T-cell (primary cell): ENCODE measurements around the gene CTBP2. TPM values are rescaled to one million over a fixed set of nuclear protein-coding genes. Genes with fewer than 3 reads are reported as not detected.

Source experiments
- ATAC-seq, 4 experiments: fragments of 200-7000 bp in 3 of 4; fragments of 150-1000 bp in 1 of 4; cut with Tn5 transposase; replicated peaks in 1 of 4; 1 replicate in 3 of 4; 2 replicates in 1 of 4; pipeline ENCODE4 v1.10.0; 2021; ENCODE audit warnings: moderate library complexity in 3 of 4, mild to moderate bottlenecking in 2 of 4, moderate number of reproducible peaks in 1 of 4
- CTCF ChIA-PET, 2 donors: fragments of 300-600 bp; sonication (Branson Sonifier 250); formaldehyde crosslinking; loops; one replicate each; lab custom pipeline; 2022; ENCODE audit warnings: antibody characterized with exemption in 2 of 2; lab: Charles Lee
- POLR2A ChIA-PET, 2 donors: fragments of 300-600 bp; sonication (Branson Sonifier 250); formaldehyde crosslinking; loops; one replicate each; lab custom pipeline; 2022; ENCODE audit warnings: antibody characterized with exemption in 2 of 2; lab: Charles Lee
- DNase-seq, 35 experiments: peaks; one replicate each; pipeline versions ENCODE4 v3.0.0 to v3.0.0-alpha.2; 2013 to 2023
- H3K27ac ChIP-seq: one replicate; pipeline ENCODE4 v1.5.1; 2013; ENCODE audit warnings: low read length
- H3K27me3 ChIP-seq, 2 experiments: replicated peaks in 1 of 2; 1 replicate in 1 of 2; 2 replicates in 1 of 2; pipeline versions ENCODE4 v1.6.1 to v1.7.0; 2013; ENCODE audit warnings: low read length in 1 of 2, mixed read lengths in 1 of 2; ENCODE audit not compliant: control insufficient read depth in 2 of 2, insufficient read depth in 2 of 2; ENCODE audit errors: extremely low read depth in 1 of 2
- H3K36me3 ChIP-seq, 2 donors: 1 replicate in 1 of 2; 2 replicates in 1 of 2; pipeline versions ENCODE4 v1.6.1 to v1.7.0; 2013; ENCODE audit warnings: low read length in 1 of 2; ENCODE audit not compliant: control insufficient read depth in 2 of 2, insufficient read depth in 1 of 2; ENCODE audit errors: extremely low read depth in 1 of 2
- H3K4me1 ChIP-seq, 2 experiments: 1 replicate in 1 of 2; 2 replicates in 1 of 2; pipeline versions ENCODE4 v1.6.1 to v1.7.0; 2013; ENCODE audit warnings: low read length in 2 of 2, mixed read lengths in 1 of 2; ENCODE audit not compliant: insufficient read depth in 2 of 2, control insufficient read depth in 1 of 2; ENCODE audit errors: extremely low read depth in 1 of 2
- H3K4me3 ChIP-seq, 2 donors: 1 replicate in 1 of 2; 2 replicates in 1 of 2; pipeline versions ENCODE4 v1.5.1 to v1.7.0; 2013; ENCODE audit warnings: mild to moderate bottlenecking in 2 of 2, low read length in 1 of 2, moderate library complexity in 1 of 2; ENCODE audit not compliant: control insufficient read depth in 1 of 2; ENCODE audit errors: extremely low read depth in 1 of 2
- H3K9me3 ChIP-seq: 2 replicates; pipeline ENCODE4 v1.7.0; 2013
- H3K27ac Mint-ChIP-seq, 2 donors: one replicate each; pipeline ENCODE4 v1.8.0; 2020 to 2021; ENCODE audit warnings: mild to moderate bottlenecking in 2 of 2, mixed read lengths in 2 of 2
- H3K27me3 Mint-ChIP-seq, 2 donors: one replicate each; pipeline ENCODE4 v1.8.0; 2021 to 2022; ENCODE audit warnings: mixed read lengths in 2 of 2
- H3K36me3 Mint-ChIP-seq: one replicate; pipeline ENCODE4 v1.8.0; 2021; ENCODE audit warnings: mixed read lengths
- H3K4me1 Mint-ChIP-seq, 3 donors: one replicate each; pipeline ENCODE4 v1.8.0; 2020 to 2022; ENCODE audit warnings: mixed read lengths in 3 of 3, mild to moderate bottlenecking in 1 of 3
- H3K4me3 Mint-ChIP-seq, 3 donors: one replicate each; pipeline ENCODE4 v1.8.0; 2020 to 2022; ENCODE audit warnings: mild to moderate bottlenecking in 3 of 3, mixed read lengths in 3 of 3, moderate library complexity in 3 of 3
- H3K9me3 Mint-ChIP-seq, 3 donors: one replicate each; pipeline ENCODE4 v1.8.0; 2020 to 2022; ENCODE audit warnings: mixed read lengths in 3 of 3
- WGBS: methylation state at CpG from one replicate; pipeline ENCODE4 v1.1.5; 2013; ENCODE audit warnings: missing lambda C conversion rate; ENCODE audit not compliant: insufficient coverage; 5-methylcytosine and 5-hydroxymethylcytosine counted together
- total RNA-seq, 35 experiments: library from RNA in 6 of 35; stranded (reverse) in 6 of 35; fragments of 120-200 nt in 1 of 35; gene quantifications; one replicate each; pipeline versions ENCODE4 v1.2.1 to v1.2.4 and lab custom pipeline; 2013 to 2026

Gene CTBP2
- total RNA-seq, 5 donors from 2014 or later (not counting 1 experiment from before 2014, with no cell fraction given): 1.1 to 5.8 (median 3.1) TPM

- H3K4me1 ChIP-seq: peaks cover 0 to 7% of the 10 kb centered on the region in 2 experiments
- H3K36me3 Mint-ChIP-seq: no peaks in the 10 kb centered on the region
- H3K9me3 ChIP-seq: no peaks in the 10 kb centered on the region
- POLR2A ChIA-PET: no interaction called here
- ATAC-seq (no peak), DNase-seq (no peak)
- no peak overlapping the region for H3K4me3 ChIP-seq
- no peak overlapping the region for H3K27ac Mint-ChIP-seq
- no peaks in the 10 kb centered on the region for H3K9me3 Mint-ChIP-seq
- H3K4me1 Mint-ChIP-seq: peaks cover 0 to 7% (median 2%) of the 10 kb centered on the region in 3 donors
- H3K27me3 ChIP-seq: peaks cover 0 to 33% of the 10 kb centered on the region in 2 experiments
- H3K27ac ChIP-seq: no peak overlapping the region
- WGBS: 88% methylated on average over 16 of the region's 21 CpGs
- H3K36me3 ChIP-seq: no peaks in the 10 kb centered on the region
- H3K4me3 Mint-ChIP-seq: no peak overlapping the region
- CTCF ChIA-PET: no interaction called here
- peaks cover 4 to 26% of the 10 kb centered on the region in 2 donors for H3K27me3 Mint-ChIP-seq
Observed at GRCh38 chr10:125056161-125057132, 103.9 kb downstream of the CTBP2 start.

GRCh38 chr10:125055446-125055845, 104.9 kb downstream of the CTBP2 start:
- no peak overlapping the region for H3K4me3 Mint-ChIP-seq
- H3K27me3 Mint-ChIP-seq: peaks cover 4 to 28% of the 10 kb centered on the region in 2 donors
- WGBS: 83% methylated on average over 4 of the region's 5 CpGs
- ATAC-seq: no peak
- no peak for DNase-seq
- CTCF ChIA-PET: no interaction called here
- H3K4me1 Mint-ChIP-seq: peaks cover 0 to 3% (median 0%) of the 10 kb centered on the region in 3 donors
- Histone ChIP-seq H3K4me3 (no peak overlapping the region), H3K27ac (no peak overlapping the region), H3K9me3 (no peaks in the 10 kb centered on the region), H3K4me1 (no peaks in the 10 kb centered on the region), H3K36me3 (no peaks in the 10 kb centered on the region), H3K27me3 (peaks cover 0 to 24% of the 10 kb centered on the region in 2 experiments)
- no peaks in the 10 kb centered on the region for H3K36me3 Mint-ChIP-seq
- no peaks in the 10 kb centered on the region for H3K9me3 Mint-ChIP-seq
- H3K27ac Mint-ChIP-seq: no peak overlapping the region
- POLR2A ChIA-PET: no interaction called here

GRCh38 chr10:125054669-125055268, 105.6 kb downstream of the CTBP2 start:
- peaks cover 0 to 21% of the 10 kb centered on the region in 2 experiments for H3K27me3 ChIP-seq
- CTCF ChIA-PET: no interaction called here
- no peak for DNase-seq
- Mint-ChIP-seq H3K4me1 (peaks cover 0 to 2% (median 0%) of the 10 kb centered on the region in 3 donors), H3K36me3 (no peaks in the 10 kb centered on the region), H3K4me3 (no peak overlapping the region), H3K27ac (no peak overlapping the region), H3K9me3 (no peaks in the 10 kb centered on the region), H3K27me3 (peaks cover 4 to 30% of the 10 kb centered on the region in 2 donors)
- H3K9me3 ChIP-seq: no peaks in the 10 kb centered on the region
- no peaks in the 10 kb centered on the region for H3K4me1 ChIP-seq
- H3K27ac ChIP-seq: no peak overlapping the region
- 91% methylated on average over 8 of the region's 9 CpGs for WGBS
- POLR2A ChIA-PET: no interaction called here
- no peaks in the 10 kb centered on the region for H3K36me3 ChIP-seq
- no peak overlapping the region for H3K4me3 ChIP-seq
- no peak for ATAC-seq

- Histone ChIP-seq H3K4me1 (no peaks in the 10 kb centered on the region), H3K27me3 (peaks cover 0 to 22% of the 10 kb centered on the region in 2 experiments), H3K27ac (no peak overlapping the region), H3K9me3 (no peaks in the 10 kb centered on the region), H3K36me3 (no peaks in the 10 kb centered on the region), H3K4me3 (no peak overlapping the region)
- no peak overlapping the region for H3K27ac Mint-ChIP-seq
- no peaks in the 10 kb centered on the region for H3K36me3 Mint-ChIP-seq
- no peaks in the 10 kb centered on the region for H3K9me3 Mint-ChIP-seq
- ATAC-seq: no peak
- POLR2A ChIA-PET: no interaction called here
- 60% methylated on average over 1 of the region's 3 CpGs for WGBS
- DNase-seq: no peak
- CTCF ChIA-PET: no interaction called here
- peaks cover 0 to 4% (median 2%) of the 10 kb centered on the region in 3 donors for H3K4me1 Mint-ChIP-seq
- H3K27me3 Mint-ChIP-seq: peaks cover 4 to 27% of the 10 kb centered on the region in 2 donors
- no peak overlapping the region for H3K4me3 Mint-ChIP-seq
Observed at GRCh38 chr10:125054216-125054615, 106.1 kb downstream of the CTBP2 start.

GRCh38 chr10:125052146-125052545, 108.2 kb downstream of the CTBP2 start:
- peaks cover 4 to 21% of the 10 kb centered on the region in 2 donors for H3K27me3 Mint-ChIP-seq
- no peaks in the 10 kb centered on the region for H3K36me3 Mint-ChIP-seq
- no peak overlapping the region for H3K27ac ChIP-seq
- ChIA-PET POLR2A (no interaction called here), CTCF (no interaction called here)
- no peak overlapping the region for H3K4me3 Mint-ChIP-seq
- peaks cover 0 to 17% of the 10 kb centered on the region in 2 experiments for H3K27me3 ChIP-seq
- H3K4me1 Mint-ChIP-seq: peaks cover 0 to 6% (median 3%) of the 10 kb centered on the region in 3 donors
- WGBS: 87% methylated on average over 6 of the region's 8 CpGs
- no peak overlapping the region for H3K4me3 ChIP-seq
- H3K9me3 Mint-ChIP-seq: no peaks in the 10 kb centered on the region
- ATAC-seq: no peak
- no peaks in the 10 kb centered on the region for H3K36me3 ChIP-seq
- no peak overlapping the region for H3K27ac Mint-ChIP-seq
- no peaks in the 10 kb centered on the region for H3K4me1 ChIP-seq
- DNase-seq: no peak
- no peaks in the 10 kb centered on the region for H3K9me3 ChIP-seq

GRCh38 chr10:125050383-125050782, 110.0 kb downstream of the CTBP2 start:
- ATAC-seq (no peak), DNase-seq (no peak)
- H3K27ac ChIP-seq: no peak overlapping the region
- Mint-ChIP-seq H3K4me1 (peaks cover 0 to 6% (median 3%) of the 10 kb centered on the region in 3 donors), H3K27ac (no peak overlapping the region), H3K4me3 (no peak overlapping the region), H3K9me3 (no peaks in the 10 kb centered on the region), H3K36me3 (no peaks in the 10 kb centered on the region), H3K27me3 (peaks cover 4 to 18% of the 10 kb centered on the region in 2 donors)
- H3K9me3 ChIP-seq: no peaks in the 10 kb centered on the region
- no peak overlapping the region for H3K4me3 ChIP-seq
- CTCF ChIA-PET: interaction anchor here in 1 of 2 donors (0.7 kb wide), 1 partner anchor 14 kb away, joined by 5 read pairs; no protein-coding TSS in a partner anchor
- H3K27me3 ChIP-seq: peaks cover 0 to 12% of the 10 kb centered on the region in 2 experiments
- no peaks in the 10 kb centered on the region for H3K4me1 ChIP-seq
- H3K36me3 ChIP-seq: no peaks in the 10 kb centered on the region
- 84% methylated on average over 6 of the region's 14 CpGs for WGBS
- POLR2A ChIA-PET: no interaction called here
